Measurements from ENCODE around the gene XRCC1. TPM values are rescaled to one million over a fixed set of nuclear protein-coding genes. Genes with fewer than 3 reads are reported as not detected.
A peak's percentile ranks its signal among the peaks of the same experiment; 100 is the strongest.

Gene XRCC1
- total and polyA plus RNA-seq, 2 of the 8 experiments (the other 6 are each of a cell fraction or from before 2014, with no cell fraction given), result 42.5 to 44.4 TPM

DNA sequence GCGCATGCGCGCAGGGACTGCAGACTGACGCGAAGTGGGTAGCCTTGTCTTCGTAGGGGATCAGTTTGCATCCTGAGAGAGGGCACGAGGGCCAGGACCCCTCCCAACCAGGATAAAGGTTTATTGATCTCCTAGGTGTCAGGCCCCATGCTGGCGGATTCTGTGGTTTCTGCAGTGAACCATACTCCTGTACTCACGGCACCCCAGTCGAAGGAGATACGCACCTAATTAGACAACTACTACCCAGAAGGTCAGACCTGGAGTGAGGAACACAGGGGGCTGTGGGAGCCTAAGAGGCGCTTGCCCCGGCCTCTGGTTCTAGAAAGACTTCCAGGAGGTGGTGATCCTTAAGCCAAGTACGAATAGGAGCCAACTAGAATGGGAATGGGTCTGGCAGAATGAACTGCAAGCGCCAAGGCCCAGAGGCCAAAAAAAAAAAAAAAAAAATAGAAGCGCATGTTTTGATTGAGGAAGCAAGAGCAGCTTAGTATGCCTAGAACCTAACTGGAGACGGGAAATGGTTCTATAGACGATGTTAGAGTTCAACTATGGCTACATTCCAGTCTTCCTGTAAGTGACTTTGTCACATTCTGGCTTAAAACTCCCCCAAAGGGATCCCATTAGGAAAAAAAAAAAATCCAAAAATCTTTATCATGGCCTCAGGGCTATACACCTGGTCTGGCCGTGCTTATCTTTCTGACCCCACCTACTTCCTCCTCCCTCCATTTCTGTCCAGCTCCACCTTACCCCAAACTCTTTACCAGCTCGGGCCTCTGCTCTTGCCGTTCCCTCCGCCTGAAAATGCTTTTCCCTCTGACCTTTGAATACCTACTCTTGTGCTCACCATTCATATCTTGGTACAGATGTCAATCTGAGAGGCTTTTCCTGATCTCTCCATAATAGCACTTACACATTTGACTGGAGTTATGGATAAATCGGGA is 45.0 kb upstream of the XRCC1 start:
- H2AK5ac ChIP-seq (ENCODE audit: low read depth, low read length), result no peak overlapping the region
- WGBS, 2 experiments (ENCODE audit: extremely low coverage in 1 of 2, insufficient coverage in 1 of 2, insufficient read length in 1 of 2, insufficient replicate concordance in 2 of 2, low coverage in 1 of 2, low lambda C conversion rate in 2 of 2, missing lambda C conversion rate in 1 of 2), result 53% methylated on average over 22 of the region's 23 CpGs; no CpG with 5 or more reads in 1 of the 2 experiments
- no peak overlapping the region for H3K23ac ChIP-seq (ENCODE audit: insufficient read length)
- H3K9me3 ChIP-seq (ENCODE audit: insufficient read depth in 2 of 2, low read depth in 1 of 2, low read length in 1 of 2), result no peaks in the 10 kb centered on the region
- no peak overlapping the region for H3K14ac ChIP-seq (ENCODE audit: insufficient read length)
- peak overlapping the region; percentile 63 for H3K4ac ChIP-seq (replicated peaks; ENCODE audit: insufficient read length, low read depth, low read length)
- H3K79me2 ChIP-seq (ENCODE audit: control insufficient read depth in 1 of 2, insufficient read depth in 2 of 2, low read length in 2 of 2), result peaks cover 0 to 11% of the 10 kb centered on the region in 2 experiments; a peak in 2 of 4 replicates
- H3K9ac ChIP-seq (replicated peaks in 1 of 4; ENCODE audit: extremely low read depth in 1 of 4, low read depth in 3 of 4, low read length in 3 of 4), result peak overlapping the region in 3 of 4 experiments; percentile 96 to 97 (median 96); a peak in 6 of 7 replicates
- H4K91ac ChIP-seq (replicated peaks; ENCODE audit: insufficient read length, low read length), result peak overlapping the region; percentile 7
- H2BK20ac ChIP-seq (ENCODE audit: low read length), result no peak overlapping the region
- peak overlapping the region; percentile 17 for H4K8ac ChIP-seq (ENCODE audit: extremely low read depth, insufficient read depth, low read length)
- DNase-seq (ENCODE audit: low read depth in 1 of 2, low spot score in 2 of 2), result no peak
- peaks cover 2% of the 10 kb centered on the region for H3K79me1 ChIP-seq (ENCODE audit: low read depth, low read length)
- peak overlapping the region; percentile 43 for H3K56ac ChIP-seq (replicated peaks; ENCODE audit: insufficient read length, low read depth, low read length)
- H3K36me3 ChIP-seq (ENCODE audit: control insufficient read depth in 2 of 4, insufficient read depth in 4 of 4, low read length in 3 of 4), result no peaks in the 10 kb centered on the region
- H2BK120ac ChIP-seq (replicated peaks; ENCODE audit: low read depth, low read length), result no peak overlapping the region
- no peak overlapping the region for H2BK12ac ChIP-seq (ENCODE audit: low read depth, low read length)
- H4K20me1 ChIP-seq (replicated peaks in 1 of 2; ENCODE audit: control insufficient read depth in 1 of 2, insufficient read depth in 2 of 2, low read length in 2 of 2), result peaks cover 0 to 3% of the 10 kb centered on the region in 2 experiments
- peak overlapping the region; percentile 99 for H3K27ac ChIP-seq (ENCODE audit: low read depth, low read length)
- no peak for FAIRE-seq
- H4K5ac ChIP-seq (ENCODE audit: insufficient read length, low read depth, low read length), result peak overlapping the region; percentile 11
- peaks cover 10% of the 10 kb centered on the region for H3K23me2 ChIP-seq (ENCODE audit: low read depth, low read length)
- peak overlapping the region; percentile 69 to 81 (median 76) for H3K4me3 ChIP-seq (ENCODE audit: extremely low read depth in 1 of 4, insufficient read depth in 2 of 4, low read depth in 3 of 4, low read length in 4 of 4)
- TF ChIP-seq CBX8 (IDR thresholded peaks at IDR 0.05; ENCODE audit: borderline replicate concordance, low read depth, low read length), result no peak
- peak; percentile 8; the same call in 1 of the 2 replicates for TF ChIP-seq POLR2AphosphoS5 (IDR thresholded peaks at IDR 0.05; ENCODE audit: low read depth, low read length)
- TF ChIP-seq, protein P1, sequence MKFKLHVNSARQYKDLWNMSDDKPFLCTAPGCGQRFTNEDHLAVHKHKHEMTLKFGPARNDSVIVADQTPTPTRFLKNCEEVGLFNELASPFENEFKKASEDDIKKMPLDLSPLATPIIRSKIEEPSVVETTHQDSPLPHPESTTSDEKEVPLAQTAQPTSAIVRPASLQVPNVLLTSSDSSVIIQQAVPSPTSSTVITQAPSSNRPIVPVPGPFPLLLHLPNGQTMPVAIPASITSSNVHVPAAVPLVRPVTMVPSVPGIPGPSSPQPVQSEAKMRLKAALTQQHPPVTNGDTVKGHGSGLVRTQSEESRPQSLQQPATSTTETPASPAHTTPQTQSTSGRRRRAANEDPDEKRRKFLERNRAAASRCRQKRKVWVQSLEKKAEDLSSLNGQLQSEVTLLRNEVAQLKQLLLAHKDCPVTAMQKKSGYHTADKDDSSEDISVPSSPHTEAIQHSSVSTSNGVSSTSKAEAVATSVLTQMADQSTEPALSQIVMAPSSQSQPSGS (IDR thresholded peaks at IDR 0.05; ENCODE audit: low read length), result no peak
- TF ChIP-seq POLR2A (IDR thresholded peaks at IDR 0.05; ENCODE audit: control extremely low read depth in 1 of 2, low read depth in 2 of 2, low read length in 2 of 2), result peak; percentile 8 to 43; a peak in 2 of 3 replicates
- no peak for TF ChIP-seq RXRA (IDR thresholded peaks at IDR 0.05; ENCODE audit: insufficient read depth, low read depth, low read length)
- H2BK5ac ChIP-seq (ENCODE audit: low read depth, low read length), result peak overlapping the region; percentile 97
- no peak overlapping the region for H2AFZ ChIP-seq (ENCODE audit: low read length)
- H3K4me1 ChIP-seq (replicated peaks in 1 of 4; ENCODE audit: control insufficient read depth in 3 of 4, insufficient read depth in 4 of 4, low read length in 3 of 4), result peaks cover 6 to 16% (median 10%) of the 10 kb centered on the region in 4 experiments
- no peaks in the 10 kb centered on the region for H3K27me3 ChIP-seq (replicated peaks in 1 of 4; ENCODE audit: control insufficient read depth in 3 of 4, extremely low read depth in 1 of 4, insufficient read depth in 3 of 4, low read length in 3 of 4)
- ChIA-PET POLR2A (ENCODE audit: partially characterized antibody) (interaction anchor here (1.1 kb wide), 1 partner anchor 23 kb away, joined by 3 read pairs; no protein-coding TSS in a partner anchor), CTCF (ENCODE audit: partially characterized antibody) (interaction anchor here (0.6 to 1.3 kb wide), 4 partner anchors 22 to 171 kb away, joined by 3 to 4 read pairs (median 4); no protein-coding TSS in a partner anchor)
- H3K4me2 ChIP-seq (ENCODE audit: insufficient read depth in 1 of 2, low read depth in 2 of 2, low read length in 2 of 2), result peak overlapping the region; percentile 89 to 96
- H2BK15ac ChIP-seq (ENCODE audit: low read length), result no peak overlapping the region
- peak overlapping the region; percentile 51 for H3K18ac ChIP-seq (ENCODE audit: extremely low read depth, low read length)
